ENCODE measurements around the gene CARD16.
"Not testable (repeated sequence)": the region's sequence is repeated elsewhere in the genome, so short reads cannot be mapped to it uniquely, and the experiment has no call there.

Gene CARD16

DNA sequence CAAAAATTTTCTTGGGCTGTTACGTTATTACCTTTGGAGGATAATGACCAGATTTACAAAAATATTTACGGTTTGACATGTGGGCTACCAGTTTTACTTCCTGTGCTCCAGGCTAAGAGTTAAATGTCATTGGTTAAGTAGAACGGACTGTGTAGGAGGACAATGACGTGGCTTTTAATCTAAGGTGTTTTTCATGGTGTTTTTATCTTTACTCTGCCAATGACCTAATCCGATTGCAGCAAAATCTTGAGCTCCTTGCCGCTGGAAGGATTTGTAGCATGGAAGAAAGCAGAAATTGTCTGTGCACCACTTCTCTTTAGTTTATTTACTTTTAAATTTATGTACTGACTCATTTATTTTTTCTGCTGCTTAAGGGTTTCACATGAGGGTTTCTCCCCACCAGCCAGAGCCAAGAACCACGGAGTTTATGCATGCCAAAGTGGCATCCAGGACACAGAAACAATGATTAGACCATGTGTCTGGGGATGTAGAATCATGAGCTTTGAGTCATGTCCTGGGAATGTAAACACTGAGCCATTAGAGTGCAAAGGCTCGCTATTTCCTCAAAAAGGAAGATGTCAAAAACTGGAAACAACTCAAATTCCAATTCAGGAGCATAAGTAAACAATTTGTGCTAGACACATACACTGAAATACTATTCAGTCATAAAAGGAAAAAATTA, 1.9 kb upstream of the CARD16 start:
- Histone ChIP-seq H3K36me3 (ENCODE audit: control insufficient read depth, insufficient read depth, low read length) (no peaks in the 10 kb centered on the region), H3K9me3 (ENCODE audit: control insufficient read depth, low read length) (no peaks in the 10 kb centered on the region), H3K4me3 (ENCODE audit: extremely low read depth, insufficient read depth, low read length, poor library complexity, severe bottlenecking) (no peak overlapping the region), H3K4me1 (ENCODE audit: control insufficient read depth, insufficient read depth, low read length, poor library complexity, severe bottlenecking) (peaks cover 26% of the 10 kb centered on the region), H3K27ac (ENCODE audit: low read depth, low read length, severe bottlenecking) (peak overlapping the region; percentile 82)
- 58 to 68% methylated on average over 4 of the region's 8 CpGs for WGBS, 2 experiments (ENCODE audit: insufficient coverage in 2 of 2)

DNA sequence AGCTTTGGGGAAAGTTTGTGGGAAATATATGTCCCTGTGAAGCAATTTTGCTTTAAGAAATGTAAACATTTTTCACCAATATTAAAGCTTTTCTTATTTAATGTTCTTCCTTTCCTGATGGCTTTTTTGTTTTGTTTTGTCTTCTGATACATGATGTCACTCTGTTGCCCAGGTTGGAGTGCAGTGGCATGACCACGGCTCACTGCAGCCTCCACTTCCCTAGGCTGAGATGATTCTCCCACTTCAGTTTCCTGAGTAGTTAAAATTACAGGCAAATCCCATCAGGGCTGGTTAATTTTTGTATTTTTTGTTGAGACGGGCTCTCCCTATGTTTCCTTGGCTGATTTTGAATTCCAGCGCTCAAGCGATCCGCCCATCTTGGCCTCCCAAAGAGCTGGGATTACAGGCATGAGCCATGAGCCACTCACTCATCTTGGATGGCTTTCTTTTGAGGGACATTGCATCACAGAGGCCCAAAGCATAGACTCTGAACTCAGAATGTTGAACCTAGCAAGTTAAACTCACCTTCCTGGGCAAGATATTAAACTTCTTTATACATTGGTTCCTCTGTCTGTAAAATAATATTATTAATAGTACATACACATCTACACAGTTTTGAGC, 651 bp upstream of the CARD16 start:
- WGBS, 2 experiments (ENCODE audit: insufficient coverage in 2 of 2), result 85 to 98% methylated on average over 4 of the region's 5 CpGs
- Histone ChIP-seq H3K4me3 (ENCODE audit: extremely low read depth, insufficient read depth, low read length, poor library complexity, severe bottlenecking) (no peak overlapping the region), H3K4me1 (ENCODE audit: control insufficient read depth, insufficient read depth, low read length, poor library complexity, severe bottlenecking) (peaks cover 16% of the 10 kb centered on the region), H3K9me3 (ENCODE audit: control insufficient read depth, low read length) (no peaks in the 10 kb centered on the region), H3K27ac (ENCODE audit: low read depth, low read length, severe bottlenecking) (no peak overlapping the region), H3K36me3 (ENCODE audit: control insufficient read depth, insufficient read depth, low read length) (no peaks in the 10 kb centered on the region)

DNA sequence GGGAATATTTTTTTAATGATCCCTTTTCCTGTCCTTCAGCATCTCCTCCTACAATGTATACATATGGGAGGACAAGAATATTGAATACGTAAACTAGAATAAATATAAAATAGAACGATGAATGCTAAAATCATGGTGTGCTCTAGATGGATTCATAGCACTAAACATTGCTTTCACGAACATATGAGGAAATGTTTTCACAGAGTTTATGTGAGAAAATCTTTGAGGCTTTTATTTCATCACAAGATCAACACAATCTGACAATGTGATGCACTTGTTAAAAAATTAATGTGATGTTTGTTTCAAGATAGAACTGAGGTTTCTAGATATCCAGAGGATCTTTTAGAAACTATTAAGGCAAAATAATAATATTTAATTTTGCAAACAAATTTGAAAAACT, 3.0 kb downstream of the CARD16 start:
- Histone ChIP-seq H3K9me3 (ENCODE audit: control insufficient read depth, low read length) (no peaks in the 10 kb centered on the region), H3K4me1 (ENCODE audit: control insufficient read depth, insufficient read depth, low read length, poor library complexity, severe bottlenecking) (peaks cover 13% of the 10 kb centered on the region), H3K36me3 (ENCODE audit: control insufficient read depth, insufficient read depth, low read length) (no peaks in the 10 kb centered on the region), H3K27ac (ENCODE audit: low read depth, low read length, severe bottlenecking) (no peak overlapping the region), H3K4me3 (ENCODE audit: extremely low read depth, insufficient read depth, low read length, poor library complexity, severe bottlenecking) (no peak overlapping the region)
- no CpG with 5 or more reads among the region's 3 CpGs for WGBS, 2 experiments (ENCODE audit: insufficient coverage in 2 of 2)

- Histone ChIP-seq H3K27ac (ENCODE audit: low read depth, low read length, severe bottlenecking) (no peak overlapping the region), H3K36me3 (ENCODE audit: control insufficient read depth, insufficient read depth, low read length) (no peaks in the 10 kb centered on the region), H3K9me3 (ENCODE audit: control insufficient read depth, low read length) (no peaks in the 10 kb centered on the region), H3K4me1 (ENCODE audit: control insufficient read depth, insufficient read depth, low read length, poor library complexity, severe bottlenecking) (peaks cover 8% of the 10 kb centered on the region), H3K4me3 (ENCODE audit: extremely low read depth, insufficient read depth, low read length, poor library complexity, severe bottlenecking) (no peak overlapping the region)
- WGBS, 2 experiments (ENCODE audit: insufficient coverage in 2 of 2), result 100% methylated on average over 1 of the region's 2 CpGs; no CpG with 5 or more reads in 1 of the 2 experiments
These were observed 4.4 kb downstream of the CARD16 start for GRCh38 chr11:105040703-105041102.

DNA sequence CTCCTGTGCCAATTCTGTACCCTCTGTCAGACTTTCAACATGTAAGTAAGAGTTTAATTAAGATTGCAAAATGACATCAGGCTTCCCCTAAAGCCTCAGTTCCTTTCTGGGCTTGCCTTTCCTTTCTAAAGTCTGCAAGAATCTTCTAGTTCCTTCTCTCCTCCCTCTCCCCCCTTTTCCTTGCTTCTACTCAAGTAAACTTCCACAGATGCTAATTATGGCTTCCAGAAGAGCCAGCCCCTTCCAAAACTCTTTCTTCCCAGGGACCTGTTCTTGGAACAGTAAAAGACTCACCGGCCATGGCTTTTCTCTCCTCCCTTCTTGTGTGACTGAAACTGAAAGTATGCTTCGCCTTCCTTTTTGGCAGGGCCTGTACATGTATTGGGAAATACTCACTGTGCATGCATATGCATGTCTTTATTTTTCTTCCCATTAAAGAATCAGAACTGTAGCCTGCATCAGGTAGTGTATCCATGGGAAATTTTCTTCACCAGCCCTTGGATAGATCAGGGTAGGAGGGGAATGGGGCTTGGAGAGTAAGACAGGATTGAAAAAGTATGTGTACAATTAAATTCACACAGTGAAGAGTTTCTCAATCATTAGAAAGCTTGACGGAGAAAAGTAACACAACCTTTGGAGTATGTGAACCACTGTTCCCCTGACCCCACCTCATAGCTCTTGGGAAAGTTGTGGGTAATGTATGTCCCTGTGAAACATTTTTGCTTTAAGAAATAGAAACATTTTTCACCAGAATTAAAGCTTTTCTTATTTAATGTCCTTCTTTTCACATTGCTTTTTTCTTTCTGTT, 10.1 kb downstream of the CARD16 start, which contains the start of gene CASP1:
TSS of gene CASP1 (minus strand) at position 332 of the 808 bp plus-strand sequence. CDS start at position 301, 31 bp downstream.
- no peak within 1 kb of the TSS for H3K27ac ChIP-seq (ENCODE audit: low read depth, low read length, severe bottlenecking)
- no peaks in the 10 kb centered on the region for H3K36me3 ChIP-seq (ENCODE audit: control insufficient read depth, insufficient read depth, low read length)
- WGBS, 2 experiments (ENCODE audit: insufficient coverage in 2 of 2), result 80% methylated on average over 1 of the region's 3 CpGs; no CpG with 5 or more reads in 1 of the 2 experiments
- H3K4me3 ChIP-seq (ENCODE audit: extremely low read depth, insufficient read depth, low read length, poor library complexity, severe bottlenecking), result no peak within 1 kb of the TSS
- H3K4me1 ChIP-seq (ENCODE audit: control insufficient read depth, insufficient read depth, low read length, poor library complexity, severe bottlenecking), result peaks cover 3% of the 10 kb centered on the region
- no peaks in the 10 kb centered on the region for H3K9me3 ChIP-seq (ENCODE audit: control insufficient read depth, low read length)

DNA sequence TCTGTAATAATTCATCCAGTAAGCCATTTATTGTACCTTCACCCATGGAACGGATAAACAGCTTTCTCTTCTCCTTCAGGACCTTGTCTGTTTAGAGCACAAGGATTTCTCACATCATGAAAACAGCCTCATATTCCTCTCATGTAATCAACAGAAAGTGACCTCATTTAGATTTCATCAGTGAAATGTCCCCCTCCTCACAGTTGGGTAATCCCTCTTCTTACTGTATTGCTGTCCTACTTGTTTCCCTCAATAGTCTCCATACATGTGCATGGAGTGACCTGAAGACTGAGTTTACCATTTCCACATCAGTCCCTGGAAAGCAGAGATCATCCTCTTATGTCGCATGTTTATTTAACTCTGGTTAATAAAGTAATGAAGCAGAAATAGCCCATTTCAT, 10.7 kb downstream of the CARD16 start:
- WGBS, 2 experiments (ENCODE audit: insufficient coverage in 2 of 2), result 100% methylated on average over 1 of the region's 2 CpGs
- not testable (repeated sequence) for H3K27ac ChIP-seq (ENCODE audit: low read depth, low read length, severe bottlenecking)

GRCh38 chr11:105033781-105034180, 11.4 kb downstream of the CARD16 start:
- H3K36me3 ChIP-seq (ENCODE audit: control insufficient read depth, insufficient read depth, low read length), result no peaks in the 10 kb centered on the region
- H3K4me1 ChIP-seq (ENCODE audit: control insufficient read depth, insufficient read depth, low read length, poor library complexity, severe bottlenecking), result peaks cover 3% of the 10 kb centered on the region
- H3K9me3 ChIP-seq (ENCODE audit: control insufficient read depth, low read length), result no peaks in the 10 kb centered on the region
- H3K4me3 ChIP-seq (ENCODE audit: extremely low read depth, insufficient read depth, low read length, poor library complexity, severe bottlenecking), result no peak overlapping the region
- H3K27ac ChIP-seq (ENCODE audit: low read depth, low read length, severe bottlenecking), result no peak overlapping the region
- 80% methylated on average over 1 of the region's 1 CpG; no CpG with 5 or more reads in 1 of the 2 experiments for WGBS, 2 experiments (ENCODE audit: insufficient coverage in 2 of 2)

More for the DNA sequence above, 10.7 kb downstream of the CARD16 start:
- not testable (repeated sequence) for H3K9me3 ChIP-seq (ENCODE audit: control insufficient read depth, low read length); H3K36me3 ChIP-seq (ENCODE audit: control insufficient read depth, insufficient read depth, low read length); H3K4me3 ChIP-seq (ENCODE audit: extremely low read depth, insufficient read depth, low read length, poor library complexity, severe bottlenecking); H3K4me1 ChIP-seq (ENCODE audit: control insufficient read depth, insufficient read depth, low read length, poor library complexity, severe bottlenecking)

- WGBS, 2 experiments (ENCODE audit: insufficient coverage in 2 of 2), result no CpG with 5 or more reads among the region's 3 CpGs
- peaks cover 3% of the 10 kb centered on the region for H3K4me1 ChIP-seq (ENCODE audit: control insufficient read depth, insufficient read depth, low read length, poor library complexity, severe bottlenecking)
- no peak overlapping the region for H3K4me3 ChIP-seq (ENCODE audit: extremely low read depth, insufficient read depth, low read length, poor library complexity, severe bottlenecking)
- H3K27ac ChIP-seq (ENCODE audit: low read depth, low read length, severe bottlenecking), result no peak overlapping the region
- H3K36me3 ChIP-seq (ENCODE audit: control insufficient read depth, insufficient read depth, low read length), result no peaks in the 10 kb centered on the region
- H3K9me3 ChIP-seq (ENCODE audit: control insufficient read depth, low read length), result no peaks in the 10 kb centered on the region
These were observed 11.8 kb downstream of the CARD16 start for GRCh38 chr11:105033343-105033742.

DNA sequence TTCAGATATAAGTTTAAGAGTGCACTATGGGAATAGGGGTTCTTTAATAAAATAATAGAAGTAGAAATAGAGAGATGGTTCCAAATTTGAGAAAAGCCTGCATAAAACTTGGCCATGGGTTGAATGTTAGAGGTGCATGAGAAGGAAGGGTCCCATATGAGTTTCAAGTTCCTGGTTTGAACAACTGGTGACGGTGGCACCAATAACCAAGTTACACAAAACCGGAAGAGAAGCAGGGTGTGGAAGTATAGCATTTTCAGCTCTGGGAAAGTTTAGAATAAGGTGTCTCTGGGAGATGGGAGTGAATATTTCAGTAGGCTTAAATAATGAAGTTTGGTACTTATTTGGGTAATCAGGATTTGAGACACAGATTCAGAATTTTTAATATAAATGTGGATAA, 12.6 kb downstream of the CARD16 start:
- Histone ChIP-seq H3K36me3 (ENCODE audit: control insufficient read depth, insufficient read depth, low read length) (no peaks in the 10 kb centered on the region), H3K27ac (ENCODE audit: low read depth, low read length, severe bottlenecking) (no peak overlapping the region), H3K4me3 (ENCODE audit: extremely low read depth, insufficient read depth, low read length, poor library complexity, severe bottlenecking) (no peak overlapping the region), H3K4me1 (ENCODE audit: control insufficient read depth, insufficient read depth, low read length, poor library complexity, severe bottlenecking) (peaks cover 3% of the 10 kb centered on the region), H3K9me3 (ENCODE audit: control insufficient read depth, low read length) (no peaks in the 10 kb centered on the region)
- 97% methylated on average over 2 of the region's 2 CpGs; no CpG with 5 or more reads in 1 of the 2 experiments for WGBS, 2 experiments (ENCODE audit: insufficient coverage in 2 of 2)

GRCh38 chr11:105027678-105028077, 17.5 kb downstream of the CARD16 start:
- H3K4me3 ChIP-seq (ENCODE audit: extremely low read depth, insufficient read depth, low read length, poor library complexity, severe bottlenecking), result no peak overlapping the region
- WGBS, 2 experiments (ENCODE audit: insufficient coverage in 2 of 2), result 92 to 96% methylated on average over 2 to 3 of the region's 3 CpGs

More at GRCh38 chr11:105027678-105028077, 17.5 kb downstream of the CARD16 start:
- Histone ChIP-seq H3K9me3 (ENCODE audit: control insufficient read depth, low read length) (no peaks in the 10 kb centered on the region), H3K27ac (ENCODE audit: low read depth, low read length, severe bottlenecking) (no peak overlapping the region), H3K36me3 (ENCODE audit: control insufficient read depth, insufficient read depth, low read length) (no peaks in the 10 kb centered on the region), H3K4me1 (ENCODE audit: control insufficient read depth, insufficient read depth, low read length, poor library complexity, severe bottlenecking) (peaks cover 5% of the 10 kb centered on the region)

All from mesodermal cell (in vitro differentiated cells).